HPDE6-E6E7 (cell line): ENCODE results near the gene TSPAN18.

Experiments
- DNase-seq: peaks from one replicate; pipeline ENCODE4 v3.0.0; 2011; ENCODE audit warnings: missing footprints; ENCODE audit errors: extremely low spot score

The TSPAN18 gene

GRCh38 chr11:44759743-44760476, 33.1 kb downstream of the TSPAN18 start:
- no peak for DNase-seq

- DNase-seq = no peak
These were observed 33.7 kb downstream of the TSPAN18 start for GRCh38 chr11:44760477-44760872.

- peak; percentile 43 for DNase-seq
These were observed 34.3 kb downstream of the TSPAN18 start for GRCh38 chr11:44760917-44761550.

- no peak for DNase-seq
These were observed 34.8 kb downstream of the TSPAN18 start for GRCh38 chr11:44761551-44761961.

- DNase-seq = no peak
These were observed 36.5 kb downstream of the TSPAN18 start for GRCh38 chr11:44763121-44763820.

GRCh38 chr11:44764583-44764982, 37.8 kb downstream of the TSPAN18 start:
- no peak for DNase-seq

- DNase-seq = no peak
These were observed 38.3 kb downstream of the TSPAN18 start for GRCh38 chr11:44765026-44765595.

- DNase-seq = no peak
These were observed 38.9 kb downstream of the TSPAN18 start for GRCh38 chr11:44765676-44766075.

- no peak for DNase-seq
These were observed 39.6 kb downstream of the TSPAN18 start for GRCh38 chr11:44766112-44766971.

- DNase-seq = no peak
These were observed 40.2 kb downstream of the TSPAN18 start for GRCh38 chr11:44766972-44767278.

GRCh38 chr11:44767421-44767820, 40.7 kb downstream of the TSPAN18 start:
- DNase-seq = no peak

GRCh38 chr11:44770401-44770800, 43.6 kb downstream of the TSPAN18 start:
- DNase-seq = no peak

GRCh38 chr11:44771252-44771734, 44.5 kb downstream of the TSPAN18 start:
- no peak for DNase-seq

- DNase-seq = no peak
These were observed 45.1 kb downstream of the TSPAN18 start for GRCh38 chr11:44771841-44772240.

- DNase-seq = no peak
These were observed 46.7 kb downstream of the TSPAN18 start for GRCh38 chr11:44773351-44773965.

GRCh38 chr11:44774108-44774507, 47.3 kb downstream of the TSPAN18 start:
- DNase-seq = no peak

GRCh38 chr11:44774731-44775130, 48.0 kb downstream of the TSPAN18 start:
- no peak for DNase-seq

GRCh38 chr11:44775366-44775984, 48.7 kb downstream of the TSPAN18 start:
- peak; percentile 58 for DNase-seq

GRCh38 chr11:44775985-44776446, 49.3 kb downstream of the TSPAN18 start:
- no peak for DNase-seq

GRCh38 chr11:44776551-44777208, 49.9 kb downstream of the TSPAN18 start:
- DNase-seq = no peak
